ENCODE results near the gene TSPAN16. TPM values are rescaled to one million over a fixed set of nuclear protein-coding genes. Genes with fewer than 3 reads are reported as not detected.

The TSPAN16 gene
- total RNA-seq, 1 experiment from 2014 or later: not detected

DNA sequence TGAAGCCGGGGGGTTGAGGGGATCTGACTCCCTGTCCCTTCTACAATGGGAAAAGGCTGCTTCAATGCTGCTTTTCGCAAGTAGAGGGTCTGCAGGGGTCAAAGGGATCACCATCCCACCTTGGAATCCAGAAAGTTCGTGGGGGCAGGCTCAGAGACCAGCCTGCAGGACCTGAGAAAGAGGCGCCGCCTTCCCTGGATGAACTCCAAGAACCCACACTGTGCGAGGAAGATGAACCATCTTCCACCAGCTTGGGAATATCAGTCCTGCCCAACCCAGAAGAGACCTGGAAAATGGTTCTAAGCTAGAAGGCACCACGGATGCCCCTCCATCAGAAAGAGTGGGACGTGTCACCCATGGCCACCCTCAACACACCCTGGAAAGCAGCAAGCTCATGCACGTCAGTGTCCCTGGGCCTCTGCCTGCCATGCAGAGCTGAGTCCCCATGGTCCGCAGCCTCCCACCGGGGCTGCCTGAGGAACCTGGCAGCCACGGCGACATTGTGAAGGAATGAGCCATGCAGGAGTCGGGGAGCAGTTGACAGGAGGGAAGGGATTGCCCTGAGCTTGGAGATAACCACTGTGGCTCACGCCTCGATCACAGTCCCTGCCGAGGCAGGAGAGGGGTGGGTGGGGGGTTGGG lies 28.9 kb downstream of the TSPAN16 start:
- no peak overlapping the region for H3K27ac ChIP-seq (ENCODE audit: insufficient read length, low read depth, low read length)
- no peak overlapping the region for H3K56ac ChIP-seq (ENCODE audit: insufficient read length, low read depth, low read length)
- TF ChIP-seq, protein P1, sequence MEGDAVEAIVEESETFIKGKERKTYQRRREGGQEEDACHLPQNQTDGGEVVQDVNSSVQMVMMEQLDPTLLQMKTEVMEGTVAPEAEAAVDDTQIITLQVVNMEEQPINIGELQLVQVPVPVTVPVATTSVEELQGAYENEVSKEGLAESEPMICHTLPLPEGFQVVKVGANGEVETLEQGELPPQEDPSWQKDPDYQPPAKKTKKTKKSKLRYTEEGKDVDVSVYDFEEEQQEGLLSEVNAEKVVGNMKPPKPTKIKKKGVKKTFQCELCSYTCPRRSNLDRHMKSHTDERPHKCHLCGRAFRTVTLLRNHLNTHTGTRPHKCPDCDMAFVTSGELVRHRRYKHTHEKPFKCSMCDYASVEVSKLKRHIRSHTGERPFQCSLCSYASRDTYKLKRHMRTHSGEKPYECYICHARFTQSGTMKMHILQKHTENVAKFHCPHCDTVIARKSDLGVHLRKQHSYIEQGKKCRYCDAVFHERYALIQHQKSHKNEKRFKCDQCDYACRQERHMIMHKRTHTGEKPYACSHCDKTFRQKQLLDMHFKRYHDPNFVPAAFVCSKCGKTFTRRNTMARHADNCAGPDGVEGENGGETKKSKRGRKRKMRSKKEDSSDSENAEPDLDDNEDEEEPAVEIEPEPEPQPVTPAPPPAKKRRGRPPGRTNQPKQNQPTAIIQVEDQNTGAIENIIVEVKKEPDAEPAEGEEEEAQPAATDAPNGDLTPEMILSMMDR (conservative IDR thresholded peaks at IDR 0.05): no peak
- no peaks in the 10 kb centered on the region for H4K20me1 ChIP-seq (ENCODE audit: control insufficient read depth, insufficient read depth, insufficient read length)
- H3T11ph ChIP-seq (ENCODE audit: low read length): no peak overlapping the region
- H2BK5ac ChIP-seq (ENCODE audit: insufficient read length, low read length): no peak overlapping the region
- no peak overlapping the region for H4K5ac ChIP-seq (ENCODE audit: insufficient read length, low read depth, low read length)
- H2BK120ac ChIP-seq (ENCODE audit: low read depth, low read length, poor library complexity, severe bottlenecking): no peak overlapping the region
- no peak overlapping the region for H3K4me3 Mint-ChIP-seq
- H3K4me2 ChIP-seq (ENCODE audit: insufficient read depth, insufficient read length, low read length): no peak overlapping the region
- H3K9me3 ChIP-seq (ENCODE audit: control insufficient read depth, low read depth, low read length): no peaks in the 10 kb centered on the region
- H3K36me3 Mint-ChIP-seq (ENCODE audit: insufficient read depth in 1 of 3, low read depth in 3 of 3): peaks cover 0 to 13% (median 13%) of the 10 kb centered on the region in 3 experiments; a peak in 3 of 7 replicates
- no peak overlapping the region for H4K91ac ChIP-seq (ENCODE audit: insufficient read length, low read depth, low read length)
- no peak overlapping the region for H3K18ac ChIP-seq (ENCODE audit: insufficient read length, low read depth, low read length)
- H3K27me3 ChIP-seq (ENCODE audit: insufficient read depth, low read length): no peaks in the 10 kb centered on the region
- H3K9ac ChIP-seq (ENCODE audit: extremely low read depth, insufficient read length, low read length): no peak overlapping the region
- no peaks in the 10 kb centered on the region for H3K9me3 Mint-ChIP-seq
- no peak overlapping the region for H2BK15ac ChIP-seq (ENCODE audit: low read depth, low read length)
- peaks cover 2% of the 10 kb centered on the region; the same call in 1 of the 2 replicates for H3K27me3 Mint-ChIP-seq (ENCODE audit: low read depth)
- no peaks in the 10 kb centered on the region for H3K4me1 ChIP-seq (ENCODE audit: insufficient read depth, low read length)
- H3K14ac ChIP-seq (ENCODE audit: insufficient read depth, low read length): no peak overlapping the region
- no CpG with 5 or more reads among the region's 17 CpGs for WGBS (ENCODE audit: extremely low coverage, insufficient read length, low lambda C conversion rate)
- H3K23ac ChIP-seq (ENCODE audit: insufficient read length, low read depth, low read length): no peak overlapping the region
- H3K4ac ChIP-seq (ENCODE audit: low read depth, low read length): no peak overlapping the region
- H4K8ac ChIP-seq (replicated peaks; ENCODE audit: insufficient read length, low read depth, low read length): no peak overlapping the region
- peaks cover 6 to 11% of the 10 kb centered on the region in 2 experiments for H3K4me1 Mint-ChIP-seq
- H2BK20ac ChIP-seq (ENCODE audit: low read depth, low read length, poor library complexity, severe bottlenecking): no peak overlapping the region
- no peak overlapping the region for H2AK5ac ChIP-seq (ENCODE audit: insufficient read length, low read length)
- H2BK12ac ChIP-seq (ENCODE audit: insufficient read length, low read depth, low read length): no peak overlapping the region
- no peaks in the 10 kb centered on the region for H3K79me1 ChIP-seq (ENCODE audit: insufficient read depth, low read depth, low read length, poor library complexity, severe bottlenecking)
- H3K79me2 ChIP-seq (ENCODE audit: insufficient read depth, low read length): no peaks in the 10 kb centered on the region
- DNase-seq: no peak
- H3K23me2 ChIP-seq (ENCODE audit: insufficient read length, low read depth, low read length, poor library complexity, severe bottlenecking): no peaks in the 10 kb centered on the region
- no peak overlapping the region for H2AFZ ChIP-seq (ENCODE audit: low read length)
- peak overlapping the region in 1 of 3 experiments; percentile 17; a peak in 1 of 7 replicates for H3K27ac Mint-ChIP-seq

Measured in H9 (cell line).